Measurements from ENCODE around the gene S100A7A. TPM values are rescaled to one million over a fixed set of nuclear protein-coding genes. Genes with fewer than 3 reads are reported as not detected.

S100A7A gene
- total RNA-seq, 6 experiments from 2014 or later = not detected

- H3K9me3 ChIP-seq = no peaks in the 10 kb centered on the region
- no peaks in the 10 kb centered on the region for H3K36me3 ChIP-seq
- H3K4me1 ChIP-seq = no peaks in the 10 kb centered on the region
- H3K27me3 ChIP-seq = no peaks in the 10 kb centered on the region
- DNase-seq (no peak), ATAC-seq (no peak)
- whole genome bisulfite sequencing (ENCODE audit: insufficient coverage, low coverage, low lambda C conversion rate, missing lambda C conversion rate) = 71% methylated on average over 4 of the region's 4 CpGs
- no peak overlapping the region for H3K4me3 ChIP-seq
- intact Hi-C loops (cut with DNase I) = no loop called here
- H3K27ac ChIP-seq = no peak overlapping the region
- TF ChIP-seq POLR2A (IDR thresholded peaks at IDR 0.05) (no peak), CTCF (IDR thresholded peaks at IDR 0.05) (no peak)
Observed at GRCh38 chr1:153387785-153388184, 28.5 kb upstream of the S100A7A start.

- Histone ChIP-seq H3K9me3 (no peaks in the 10 kb centered on the region), H3K4me3 (no peak overlapping the region), H3K36me3 (no peaks in the 10 kb centered on the region), H3K4me1 (no peaks in the 10 kb centered on the region), H3K27me3 (no peaks in the 10 kb centered on the region), H3K27ac (no peak overlapping the region)
- intact Hi-C loops (cut with DNase I) = no loop called here
- WGBS (ENCODE audit: insufficient coverage, low coverage, low lambda C conversion rate, missing lambda C conversion rate) = 63% methylated on average over 1 of the region's 1 CpG
- DNase-seq (no peak), ATAC-seq (no peak)
- TF ChIP-seq CTCF (IDR thresholded peaks at IDR 0.05) = no peak
- no peak for TF ChIP-seq POLR2A (IDR thresholded peaks at IDR 0.05)
Observed at GRCh38 chr1:153389401-153389800, 26.9 kb upstream of the S100A7A start.

GRCh38 chr1:153389973-153390879, 26.1 kb upstream of the S100A7A start:
- WGBS (ENCODE audit: insufficient coverage, low coverage, low lambda C conversion rate, missing lambda C conversion rate) = 43% methylated on average over 8 of the region's 17 CpGs
- no peak overlapping the region for H3K27ac ChIP-seq

GRCh38 chr1:153390938-153391710, 25.2 kb upstream of the S100A7A start, which contains the start of gene S100A8:
Gene S100A8, minus strand, starts transcription at chr1:153391073. Its CDS starts 538 bp downstream, at chr1:153390535.
- H3K4me1 ChIP-seq = no peaks in the 10 kb centered on the region
- ATAC-seq = peak; percentile 37 to 76 (median 57)
- H3K4me3 ChIP-seq = no peak within 1 kb of the TSS
- intact Hi-C loops (cut with DNase I) = no loop called here
- no peaks in the 10 kb centered on the region for H3K9me3 ChIP-seq
- H3K36me3 ChIP-seq = no peaks in the 10 kb centered on the region
- 32% methylated on average over 6 of the region's 7 CpGs for WGBS (ENCODE audit: insufficient coverage, low coverage, low lambda C conversion rate, missing lambda C conversion rate)
- no peaks in the 10 kb centered on the region for H3K27me3 ChIP-seq
- H3K27ac ChIP-seq = no peak within 1 kb of the TSS
- peak; percentile 70 to 81 (median 81) for DNase-seq
- TF ChIP-seq CTCF (IDR thresholded peaks at IDR 0.05) (no peak), POLR2A (IDR thresholded peaks at IDR 0.05) (no peak)

More at GRCh38 chr1:153389973-153390879, 26.1 kb upstream of the S100A7A start:
- no peaks in the 10 kb centered on the region for H3K36me3 ChIP-seq
- H3K4me3 ChIP-seq = no peak overlapping the region
- H3K27me3 ChIP-seq = no peaks in the 10 kb centered on the region
- H3K9me3 ChIP-seq = no peaks in the 10 kb centered on the region
- ATAC-seq = no peak
- no peaks in the 10 kb centered on the region for H3K4me1 ChIP-seq
- intact Hi-C loops (cut with DNase I) = no loop called here
- DNase-seq = no peak
- TF ChIP-seq POLR2A (IDR thresholded peaks at IDR 0.05) (no peak), CTCF (IDR thresholded peaks at IDR 0.05) (no peak)
